Ecto neural progenitor cell (in vitro differentiated cells): ENCODE measurements around the gene DCX.

Experiments used
- DNase-seq: peaks from one replicate; pipeline ENCODE4 v3.0.0-alpha.2; 2018; ENCODE audit warnings: low spot score

Gene DCX

DNA sequence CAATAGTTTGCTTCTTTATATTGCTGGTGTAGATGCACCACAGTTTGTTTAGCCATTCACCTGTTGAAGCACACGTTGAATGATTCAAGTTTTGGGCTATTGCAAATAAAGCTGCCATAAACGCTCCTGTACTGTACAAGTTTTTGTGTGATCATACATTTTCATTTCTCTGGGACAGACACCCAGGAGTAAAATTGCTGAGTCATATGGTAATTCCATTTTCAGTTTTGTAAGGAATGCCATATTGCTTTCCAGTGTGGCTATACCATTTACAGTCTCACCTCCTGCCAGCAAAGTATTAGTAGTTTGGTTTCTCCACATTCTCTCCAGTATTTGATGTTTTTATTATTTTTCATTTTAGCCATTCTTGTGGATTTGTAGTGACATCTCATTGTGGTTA lies 109.7 kb downstream of the DCX start:
- no peak for DNase-seq

DNA sequence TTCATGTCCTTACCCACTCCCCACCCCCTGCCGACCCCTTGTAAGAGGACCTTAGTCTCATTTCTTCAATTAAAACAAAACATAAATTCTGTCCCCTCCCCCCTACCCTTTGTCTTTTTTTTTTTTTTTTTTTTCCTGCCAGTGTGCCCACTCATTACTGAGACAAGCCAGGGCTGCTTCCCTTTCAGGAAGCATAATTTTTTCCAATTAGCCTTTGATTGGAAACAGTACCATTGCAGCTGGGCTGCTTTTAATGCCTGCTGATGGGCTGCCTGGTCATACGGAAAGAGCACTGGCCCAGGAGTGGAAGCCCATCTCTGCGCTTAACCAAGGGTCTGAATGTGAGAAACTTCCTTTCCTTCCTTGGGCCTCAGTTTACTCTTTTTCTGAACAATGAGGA lies 123.2 kb downstream of the DCX start:
- DNase-seq = no peak

DNA sequence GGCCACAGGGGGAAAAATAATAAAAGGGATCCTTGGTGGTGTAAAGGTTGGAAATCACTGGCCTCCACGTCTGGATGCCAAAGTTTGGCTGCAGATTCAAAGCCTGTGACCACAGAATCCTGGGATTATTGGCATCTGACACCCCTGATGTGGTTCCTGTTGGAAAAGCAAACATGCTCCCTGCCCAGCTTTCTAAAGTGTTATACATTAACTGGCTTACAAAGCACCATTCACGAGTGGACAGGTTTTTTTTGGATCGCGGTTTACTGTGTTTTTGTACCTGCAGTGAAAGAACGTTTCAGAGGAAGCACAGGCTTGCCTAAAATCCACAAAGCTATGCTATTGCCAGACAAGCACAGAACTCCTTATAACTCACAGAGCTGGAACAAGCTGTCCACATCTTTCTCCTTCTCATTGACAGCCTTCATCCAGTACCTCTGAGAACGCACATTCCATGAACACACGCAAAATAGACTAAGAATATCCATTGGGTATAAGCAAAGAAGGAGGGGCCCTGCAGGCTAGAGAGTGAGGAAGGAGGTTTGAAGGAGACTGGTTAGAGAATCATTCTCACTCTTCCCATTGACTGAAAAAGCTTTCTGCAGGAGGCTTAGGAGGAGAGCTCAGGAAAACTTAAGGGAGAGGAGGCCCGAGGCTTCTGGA lies 127.2 kb downstream of the DCX start:
- DNase-seq = no peak

DNA sequence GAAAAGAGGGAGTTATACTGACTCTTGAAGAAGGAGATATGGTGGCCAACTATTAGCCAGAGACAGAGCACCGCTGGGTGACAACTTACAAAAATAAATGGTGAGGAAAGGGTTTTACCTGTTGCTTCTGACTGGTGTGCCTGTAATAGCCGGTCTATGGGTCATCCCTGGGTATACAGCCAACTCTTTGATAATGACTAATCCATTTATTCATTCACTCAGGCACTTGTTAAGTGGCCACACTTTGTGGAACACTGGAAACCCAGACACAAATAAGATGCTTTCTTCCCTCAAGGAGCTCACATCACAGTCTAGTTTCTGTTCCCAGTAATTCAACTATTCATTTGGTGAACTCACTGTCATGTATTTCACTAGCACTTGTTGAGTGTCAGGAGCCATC lies 128.5 kb downstream of the DCX start:
- no peak for DNase-seq

DNA sequence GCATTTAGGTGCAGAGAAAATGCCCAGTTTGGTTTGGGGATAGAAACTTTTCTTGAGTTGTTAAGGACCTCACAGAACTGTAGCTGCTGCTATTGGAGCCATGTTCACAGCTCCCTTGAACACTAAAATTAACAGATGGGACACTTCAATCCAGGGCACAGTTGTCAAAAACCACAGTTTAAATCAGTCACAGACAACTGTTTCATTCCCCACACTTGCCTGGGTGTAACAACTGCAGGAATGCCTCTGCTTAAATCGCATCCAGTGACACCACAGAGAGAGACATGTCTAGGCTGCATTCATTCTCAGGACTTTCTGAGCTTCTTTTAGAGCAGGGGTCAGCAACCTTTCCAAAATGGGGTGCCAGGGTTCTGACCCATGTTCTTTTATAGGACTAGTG lies 129.0 kb downstream of the DCX start:
- DNase-seq = no peak

DNA sequence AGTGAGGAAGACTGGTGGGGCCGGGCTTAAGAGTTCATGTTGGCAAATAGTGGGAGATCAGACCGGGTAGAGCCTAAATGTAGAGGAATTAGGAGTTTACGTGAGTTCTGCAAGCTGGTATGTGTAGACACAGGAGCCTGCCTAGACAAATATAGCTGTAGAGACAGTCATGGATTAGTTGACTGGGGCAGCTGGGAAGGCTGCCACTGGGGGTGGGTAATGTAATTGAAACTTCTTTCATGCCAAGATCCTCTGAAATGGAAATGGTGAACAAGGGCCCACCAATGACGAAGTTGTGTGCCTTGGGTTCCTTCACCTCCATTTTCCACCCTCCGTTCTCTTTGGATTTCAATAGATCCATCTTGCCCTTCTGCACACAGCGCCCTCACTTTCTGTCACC lies 129.9 kb downstream of the DCX start:
- no peak for DNase-seq

DNA sequence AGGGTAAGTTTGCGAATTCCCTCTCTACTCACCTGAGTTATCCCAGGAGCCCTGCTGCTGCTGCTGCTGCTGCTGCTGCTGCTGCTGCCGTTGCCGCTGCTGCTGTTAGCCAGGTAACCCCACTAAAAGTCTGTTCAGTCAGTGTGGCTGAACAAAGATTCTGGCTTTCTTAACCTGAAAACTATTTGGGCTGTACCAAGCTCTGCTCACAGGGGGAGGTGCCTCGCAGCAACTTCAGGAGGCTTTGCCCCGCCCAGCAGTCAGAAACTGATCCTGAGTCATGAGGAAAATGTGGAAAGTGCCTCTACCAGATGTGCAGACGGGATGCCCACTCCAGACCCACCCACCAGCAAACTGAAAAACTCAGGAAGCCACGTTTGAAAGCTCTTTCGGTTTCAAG lies 141.7 kb downstream of the DCX start, which contains the start of gene CAPN6:
Gene CAPN6, minus strand, starts transcription at position 145 of the 400 bp plus-strand sequence. CDS start 6,547 bp downstream, outside the sequence.
- peak; percentile 61 for DNase-seq

DNA sequence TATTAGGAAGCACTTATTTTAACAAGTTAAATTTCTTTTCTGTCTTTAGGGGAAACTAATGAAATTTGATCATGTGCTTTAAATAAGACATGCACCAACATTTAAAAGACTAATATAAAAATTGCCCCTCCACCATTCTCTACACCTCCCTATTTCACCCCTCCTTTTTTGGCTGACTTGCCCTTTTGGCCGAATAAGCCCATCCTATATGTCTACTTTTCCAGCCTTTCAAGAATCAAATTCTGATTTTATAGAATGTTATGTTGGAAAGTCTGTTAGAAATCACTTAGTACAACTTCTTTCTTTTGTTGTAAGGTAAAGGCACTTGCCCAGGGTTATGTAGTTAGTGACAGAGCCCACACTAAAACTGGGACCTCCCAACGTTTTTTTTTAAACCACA lies 143.5 kb downstream of the DCX start:
- no peak for DNase-seq

DNA sequence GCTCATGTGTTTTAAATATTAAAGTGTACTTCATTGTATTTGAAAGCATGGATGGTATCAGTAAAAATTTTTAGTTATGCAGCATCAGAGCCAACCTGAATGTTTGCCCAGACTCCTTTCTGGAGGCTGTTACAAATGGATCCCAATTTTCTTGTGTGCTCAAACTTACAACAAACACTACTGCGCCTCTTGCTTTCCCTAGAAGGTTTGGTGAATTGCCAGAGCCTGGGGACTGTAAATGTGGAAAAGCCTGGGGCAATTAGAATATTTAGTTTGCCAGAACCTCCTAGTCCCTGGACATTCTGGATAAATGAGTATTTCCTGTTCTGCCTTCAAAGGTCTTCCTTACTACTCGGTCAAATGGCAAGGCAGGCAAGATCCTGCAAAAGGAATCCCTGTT lies 146.5 kb downstream of the DCX start:
- no peak for DNase-seq

DNA sequence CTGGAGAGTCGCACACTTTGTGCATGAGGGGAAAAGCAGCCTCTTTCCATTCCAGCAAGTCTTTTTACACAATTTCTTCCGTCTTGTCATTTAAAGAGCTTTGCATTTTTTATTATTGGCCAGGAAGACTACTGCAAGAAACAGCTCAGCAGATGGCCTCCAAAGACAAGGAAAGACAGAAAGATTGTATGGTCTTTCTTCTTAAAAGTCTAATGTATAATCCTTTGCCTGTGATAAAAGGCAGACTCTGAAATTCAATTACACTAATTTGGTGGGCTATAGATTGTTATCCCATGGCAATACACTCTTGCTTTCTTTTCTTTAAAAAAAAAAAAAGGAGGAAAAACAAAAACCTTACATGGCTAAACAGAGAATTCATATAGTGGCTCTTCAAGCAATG lies 147.6 kb downstream of the DCX start:
- no peak for DNase-seq

DNA sequence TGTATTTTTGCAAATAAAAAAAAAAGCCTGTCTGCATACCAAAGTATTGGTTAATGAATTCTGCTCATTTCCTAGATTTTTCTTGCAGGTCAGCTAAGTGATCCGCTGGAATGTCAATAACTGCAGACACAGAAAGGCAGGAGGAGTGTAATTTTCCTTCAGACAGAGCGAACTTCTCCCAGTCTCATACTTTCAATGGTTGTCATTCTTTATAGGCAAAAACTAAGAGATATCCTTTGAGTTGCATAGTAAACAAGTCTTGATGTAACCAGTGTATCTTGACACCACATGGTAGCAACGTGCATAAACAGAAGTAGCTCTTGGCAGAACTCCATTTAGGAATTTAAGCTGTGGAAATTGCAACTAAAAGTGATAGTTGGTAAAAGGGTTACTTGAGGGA lies 149.9 kb downstream of the DCX start:
- no peak for DNase-seq

DNA sequence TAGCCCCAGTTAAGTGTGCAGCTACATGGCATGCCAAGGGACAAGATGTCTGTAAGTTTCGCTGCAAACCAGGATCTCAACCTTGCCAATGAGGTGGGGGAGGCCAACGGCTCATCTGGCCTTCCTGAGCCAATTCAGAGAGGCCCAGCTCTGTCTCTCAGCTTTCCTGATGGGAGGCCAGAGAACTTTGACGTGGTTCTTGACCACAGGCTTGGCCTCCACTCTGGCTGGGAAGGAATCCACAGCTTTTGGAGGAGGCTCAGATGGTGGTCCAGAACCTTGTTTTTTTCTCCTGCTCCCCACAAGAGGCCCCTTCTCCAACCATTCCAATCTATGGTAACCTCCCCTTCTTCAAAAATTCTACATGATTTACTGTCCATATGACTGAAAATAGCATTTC lies 151.5 kb downstream of the DCX start:
- DNase-seq = no peak

DNA sequence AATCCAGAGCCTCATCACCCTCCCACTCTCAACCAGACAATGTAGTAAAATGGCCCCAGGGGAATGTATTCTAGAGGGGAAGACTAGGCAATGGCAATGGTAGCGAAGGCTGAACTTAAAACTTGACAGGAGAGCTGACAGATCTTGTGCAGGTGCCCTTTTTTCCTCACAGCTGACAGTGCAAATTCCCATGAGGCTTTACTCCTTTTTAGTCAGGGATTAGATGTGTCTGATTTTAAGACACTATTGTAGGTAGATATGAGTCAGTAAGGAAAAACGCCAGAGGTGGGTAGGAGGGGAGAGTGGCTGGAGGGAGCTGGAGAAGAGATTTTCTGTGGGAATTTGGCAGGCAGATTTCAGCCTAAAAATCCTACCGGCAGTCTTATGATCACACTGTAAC lies 152.4 kb downstream of the DCX start:
- no peak for DNase-seq

DNA sequence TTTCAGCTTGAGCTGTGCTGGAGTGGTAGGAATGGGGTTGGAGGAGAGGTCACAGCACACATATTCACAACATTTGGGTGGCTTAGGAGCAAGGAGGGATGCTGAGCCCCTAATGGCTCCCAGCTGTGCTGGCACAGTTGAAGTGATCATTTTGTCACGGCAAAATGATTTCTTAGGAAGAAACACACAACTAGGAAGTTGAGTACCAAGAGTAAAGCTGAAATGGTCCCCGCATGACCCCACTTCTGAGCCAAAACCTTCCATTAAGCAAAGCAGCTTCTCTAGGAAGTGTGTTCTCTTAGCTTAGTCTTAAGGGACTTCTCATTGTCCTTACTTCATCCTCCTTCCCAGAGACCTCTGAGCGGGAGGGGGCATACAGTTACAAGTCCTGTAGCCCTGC lies 154.3 kb downstream of the DCX start:
- DNase-seq = no peak

DNA sequence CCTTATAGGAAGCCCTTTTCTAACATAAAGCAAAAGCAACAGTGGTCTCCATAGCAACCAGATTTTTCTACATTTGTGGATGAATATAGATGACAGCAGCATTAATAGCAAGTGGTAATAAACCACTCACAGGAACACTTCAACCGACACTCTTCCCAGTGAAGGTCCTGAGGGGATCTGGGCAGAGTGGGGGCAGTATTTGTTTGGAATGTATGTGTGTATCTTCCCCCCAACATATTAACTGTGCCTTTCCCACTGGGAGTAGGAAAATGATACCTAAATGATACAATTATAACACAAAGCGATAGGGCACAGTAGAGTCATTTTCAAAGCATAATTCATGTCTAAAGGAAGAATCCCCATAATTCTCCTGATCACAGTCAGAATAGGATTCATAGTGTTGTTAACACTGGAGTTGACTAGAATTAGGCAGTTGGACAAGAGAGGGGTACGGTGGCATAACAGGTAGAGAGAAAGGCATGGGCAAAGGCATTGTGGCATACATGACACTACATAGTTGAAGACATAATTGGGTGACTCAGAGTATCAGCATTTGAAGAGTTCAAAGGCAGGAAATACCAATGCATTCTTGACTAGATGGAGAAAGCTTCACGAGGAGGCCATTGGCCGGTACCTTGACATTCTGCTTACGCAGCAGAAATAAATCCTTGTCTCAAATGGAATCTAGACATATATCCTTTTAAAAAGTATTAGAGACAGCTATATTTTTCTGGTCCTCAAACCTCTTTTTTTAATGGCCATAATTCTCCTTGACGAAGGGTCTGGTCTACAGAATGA lies 156.9 kb downstream of the DCX start:
- no peak for DNase-seq

DNA sequence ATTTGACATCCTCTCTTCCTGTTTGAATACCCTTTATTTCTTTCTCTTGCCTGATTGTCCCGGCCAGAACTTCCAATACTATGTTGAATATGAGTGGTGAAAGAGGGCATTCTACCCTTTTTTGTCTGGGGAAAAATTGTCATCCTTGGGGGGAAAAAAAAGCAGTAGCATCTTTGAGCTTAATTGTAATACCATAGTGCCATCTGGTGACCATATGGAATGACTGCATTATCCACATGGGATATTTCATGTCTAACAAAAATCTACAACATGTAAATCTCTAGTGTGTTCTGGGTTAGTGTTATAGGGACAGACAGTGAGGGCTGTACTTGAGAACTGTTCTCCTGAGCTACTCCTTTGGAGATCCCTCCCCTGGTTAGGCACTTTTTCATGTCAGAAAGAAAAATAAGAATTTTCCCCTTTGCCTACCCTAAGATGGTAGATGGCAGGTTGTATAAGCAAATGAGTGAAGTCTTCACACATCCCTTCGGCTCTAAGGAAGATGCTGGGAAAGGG lies 167.7 kb downstream of the DCX start:
- no peak for DNase-seq
